ELR (cell line): ENCODE results near the gene NCKAP5.
"Not testable (repeated sequence)": the region's sequence is repeated elsewhere in the genome, so short reads cannot be mapped to it uniquely, and the experiment has no call there.

Source experiments
- DNase-seq: peaks from one replicate; pipeline ENCODE4 v3.0.0-alpha.2; 2015; ENCODE audit warnings: low read depth

The NCKAP5 gene

DNA sequence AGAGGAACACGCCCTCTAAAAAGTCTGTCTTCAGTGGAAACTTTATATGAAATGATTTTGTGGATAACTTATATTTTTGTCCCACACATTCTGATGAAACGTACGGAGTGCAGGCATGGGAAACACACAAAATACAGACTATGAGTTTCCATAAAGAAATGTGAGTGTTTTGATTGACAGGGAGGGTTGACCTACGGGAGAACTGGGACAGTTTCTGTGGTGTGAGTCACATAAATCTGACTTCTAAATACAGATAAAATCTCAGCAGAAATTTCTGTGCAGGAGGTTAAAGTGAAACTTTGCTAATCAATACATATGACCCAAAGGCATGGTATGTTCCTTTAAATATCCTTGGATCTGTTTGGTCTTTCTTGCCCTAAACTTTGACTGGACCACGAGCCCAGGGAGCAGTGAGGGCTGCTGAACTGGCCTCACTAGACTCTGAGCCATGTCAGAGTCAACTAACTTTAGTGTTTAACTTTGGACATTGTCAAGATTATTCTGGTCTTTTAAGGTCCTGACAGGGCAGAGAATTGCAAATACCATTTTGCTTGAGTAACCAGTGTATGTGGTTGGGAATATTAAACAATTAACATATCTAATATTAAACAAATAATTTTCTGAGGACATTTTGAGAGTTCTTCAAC lies 691.4 kb downstream of the NCKAP5 start:
- DNase-seq, result peak; percentile 23

DNA sequence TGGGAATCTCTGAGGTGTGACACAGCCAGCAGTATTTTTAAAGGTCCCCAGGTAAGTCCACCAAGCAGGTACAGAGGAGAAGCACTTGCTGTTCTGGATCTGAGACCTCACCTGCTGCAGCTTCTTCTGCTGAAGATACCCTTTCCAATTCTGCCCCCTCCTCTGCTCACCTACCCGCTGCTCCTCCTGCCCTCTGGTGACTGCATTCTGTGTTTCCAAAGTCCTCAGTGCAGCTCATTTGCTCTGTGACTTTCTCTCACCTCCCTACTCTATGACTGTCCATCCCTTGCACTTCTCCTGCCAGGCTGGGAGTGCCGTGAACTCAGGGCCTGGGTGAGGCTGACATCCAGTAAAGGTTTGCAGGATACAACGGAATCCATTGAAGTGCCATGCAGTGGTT lies 693.1 kb downstream of the NCKAP5 start:
- DNase-seq, result no peak

DNA sequence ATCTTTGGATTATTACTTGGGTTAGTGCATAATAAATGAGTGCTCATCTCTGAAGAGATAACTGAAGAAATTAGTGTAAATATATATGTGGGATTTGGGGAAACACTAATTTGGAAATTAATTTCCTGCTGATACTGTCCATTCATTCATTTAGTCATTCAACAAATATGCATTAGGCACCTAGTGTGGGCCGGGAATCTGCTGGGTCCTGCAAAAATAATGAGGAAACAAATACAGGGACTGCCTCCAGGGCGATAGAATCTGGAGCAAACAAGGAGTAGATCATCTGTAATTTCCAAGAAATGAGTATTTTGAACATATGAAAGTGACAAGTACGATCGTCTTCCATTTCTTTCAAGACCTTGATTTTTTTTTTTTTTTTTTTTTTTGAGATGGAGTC lies 694.5 kb downstream of the NCKAP5 start:
- DNase-seq, result peak; percentile 16

- DNase-seq, result no peak
Observed at GRCh38 chr2:132871831-132872230, 696.4 kb downstream of the NCKAP5 start.

DNA sequence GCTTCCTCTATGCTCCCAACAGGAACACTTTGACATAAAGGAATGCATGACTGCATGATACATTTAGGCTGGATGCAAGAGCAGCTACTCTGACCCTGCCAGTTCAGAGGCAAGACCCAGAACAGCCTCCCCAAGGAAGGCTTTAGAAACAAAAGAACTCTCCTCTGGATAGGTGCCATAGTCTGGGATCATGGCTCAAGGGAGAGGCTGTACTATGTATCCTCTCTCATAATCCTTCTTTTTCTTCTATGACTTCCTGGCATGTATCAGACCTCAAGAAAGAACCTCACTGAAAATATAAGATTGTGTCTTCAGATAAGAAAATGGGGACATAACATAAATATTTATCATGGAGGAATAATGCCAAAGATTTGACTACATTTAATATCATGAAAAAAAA lies 704.3 kb downstream of the NCKAP5 start:
- DNase-seq, result no peak

- peak; percentile 31 for DNase-seq
Observed at GRCh38 chr2:132860220-132860619, 708.0 kb downstream of the NCKAP5 start.

GRCh38 chr2:132859590-132859989 lies 708.7 kb downstream of the NCKAP5 start:
- DNase-seq, result no peak

- DNase-seq, result no peak
Observed at GRCh38 chr2:132857319-132857718, 710.9 kb downstream of the NCKAP5 start.

- no peak for DNase-seq
Observed at GRCh38 chr2:132850688-132851087, 717.6 kb downstream of the NCKAP5 start.

DNA sequence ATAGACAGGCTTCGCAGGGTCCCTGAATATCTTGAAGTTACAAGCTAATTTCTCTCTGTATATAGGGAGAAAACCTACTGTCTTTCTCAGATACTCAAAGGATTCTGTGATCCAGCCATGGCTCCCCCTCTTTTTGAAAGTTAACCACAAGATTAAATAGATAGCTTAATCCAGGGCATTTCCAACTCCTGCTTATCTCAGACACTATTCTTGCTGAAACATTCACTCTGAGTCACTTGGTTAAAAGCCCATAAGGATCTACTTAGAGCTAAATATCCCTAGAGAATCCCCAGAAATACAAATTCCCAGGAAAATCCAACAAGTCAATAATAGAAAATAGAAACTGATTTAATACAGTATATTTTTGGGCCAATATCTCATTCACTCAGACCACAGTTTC lies 719.1 kb downstream of the NCKAP5 start:
- peak; percentile 59 for DNase-seq

DNA sequence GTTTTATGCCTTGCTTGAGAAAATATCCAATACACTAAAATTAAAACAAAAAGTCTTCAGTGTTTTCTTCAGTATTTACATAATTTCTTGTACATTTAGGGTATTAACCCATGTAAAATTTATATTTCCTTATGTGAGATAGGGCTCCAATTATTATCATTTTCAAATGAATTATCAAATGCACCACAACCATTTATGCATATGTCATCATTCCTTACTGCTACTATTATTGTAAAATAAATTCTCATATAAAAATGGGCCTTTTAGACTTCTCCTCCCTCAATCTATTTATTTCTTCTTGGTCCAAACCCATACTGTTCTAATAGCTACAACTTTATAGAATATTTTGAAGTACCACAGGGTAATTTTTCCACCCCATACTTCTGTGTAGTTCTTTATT lies 722.9 kb downstream of the NCKAP5 start:
- no peak for DNase-seq

DNA sequence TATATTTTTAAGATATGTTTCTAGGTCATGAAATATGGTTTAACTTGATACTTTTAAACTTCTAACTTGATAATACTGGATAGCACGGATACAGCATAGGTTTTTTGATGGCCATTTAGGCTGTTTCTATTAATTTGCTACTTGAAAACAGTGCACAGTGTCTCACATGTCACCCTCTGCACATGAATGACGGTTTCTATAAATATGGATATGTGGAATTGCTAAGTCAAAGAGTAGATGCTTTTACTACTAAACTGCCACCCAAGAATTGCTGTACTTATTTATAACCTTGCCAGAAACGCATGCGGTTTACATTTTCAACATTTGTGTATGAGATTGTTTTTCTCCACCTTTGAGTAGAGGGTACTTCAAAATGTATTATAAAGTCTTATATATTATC lies 723.7 kb downstream of the NCKAP5 start:
- no peak for DNase-seq

GRCh38 chr2:132837769-132838168 lies 730.5 kb downstream of the NCKAP5 start:
- peak; percentile 20 for DNase-seq

GRCh38 chr2:132830321-132830827 lies 737.9 kb downstream of the NCKAP5 start:
- no peak for DNase-seq

GRCh38 chr2:132825601-132826000 lies 742.7 kb downstream of the NCKAP5 start:
- DNase-seq, result no peak

- peak; percentile 69 for DNase-seq
Observed at GRCh38 chr2:132824716-132825115, 743.5 kb downstream of the NCKAP5 start.

DNA sequence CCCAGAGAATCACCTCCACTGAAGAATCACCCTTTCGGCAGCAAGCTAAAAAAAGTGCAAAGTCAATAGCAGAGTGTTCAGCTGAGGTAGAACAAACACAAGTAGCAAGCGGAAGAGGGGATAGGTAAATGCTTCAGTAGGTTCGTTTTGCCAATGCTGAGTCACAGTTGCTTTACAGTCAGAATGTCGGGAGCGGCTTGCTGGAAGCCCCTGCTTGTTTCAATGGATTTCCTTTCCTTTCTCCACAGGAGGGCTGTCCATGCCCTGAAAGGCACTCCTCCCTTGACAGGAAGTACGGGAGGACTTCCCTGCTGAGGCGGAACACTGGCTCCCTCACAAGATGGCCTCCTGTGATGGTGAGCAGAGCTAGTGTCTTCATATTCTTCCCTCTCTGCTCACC lies 752.0 kb downstream of the NCKAP5 start:
- DNase-seq, result no peak

DNA sequence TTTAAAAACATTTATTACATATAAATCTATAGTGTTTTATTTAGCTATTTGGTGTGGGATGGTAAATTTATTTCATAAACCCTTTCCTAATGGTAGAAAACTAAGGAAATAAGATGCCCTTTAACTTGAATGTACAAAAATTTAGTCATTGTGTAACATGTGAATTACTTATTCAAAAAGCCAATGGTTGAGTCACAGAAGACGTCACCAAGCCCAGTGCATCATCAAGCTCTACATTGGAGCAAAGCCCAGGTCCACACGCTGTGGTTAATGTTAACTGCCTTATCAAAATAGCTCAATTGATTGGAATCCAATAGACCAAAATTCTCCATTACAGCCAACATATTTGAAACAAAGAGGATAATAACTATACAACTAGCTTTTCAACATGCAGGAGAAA lies 752.7 kb downstream of the NCKAP5 start:
- DNase-seq, result peak; percentile 90

DNA sequence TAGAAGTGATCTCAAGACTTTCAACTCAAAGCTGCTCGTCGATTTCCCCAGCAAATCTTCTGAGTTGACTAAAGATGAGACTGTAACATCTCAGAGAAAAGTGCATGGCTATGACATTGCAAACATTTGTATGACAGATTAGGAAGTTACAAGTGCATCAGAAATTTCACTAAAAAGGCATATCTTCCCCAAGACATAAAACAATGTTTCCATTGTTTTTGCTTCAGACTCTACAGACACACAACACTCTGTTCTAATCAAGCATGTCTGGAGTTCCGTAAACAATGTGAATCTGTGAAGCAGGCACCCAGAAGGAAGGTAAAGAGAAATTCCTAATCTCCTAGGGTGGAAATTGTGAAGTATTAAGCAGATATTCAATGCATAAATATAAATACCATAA lies 753.6 kb downstream of the NCKAP5 start:
- DNase-seq, result no peak

DNA sequence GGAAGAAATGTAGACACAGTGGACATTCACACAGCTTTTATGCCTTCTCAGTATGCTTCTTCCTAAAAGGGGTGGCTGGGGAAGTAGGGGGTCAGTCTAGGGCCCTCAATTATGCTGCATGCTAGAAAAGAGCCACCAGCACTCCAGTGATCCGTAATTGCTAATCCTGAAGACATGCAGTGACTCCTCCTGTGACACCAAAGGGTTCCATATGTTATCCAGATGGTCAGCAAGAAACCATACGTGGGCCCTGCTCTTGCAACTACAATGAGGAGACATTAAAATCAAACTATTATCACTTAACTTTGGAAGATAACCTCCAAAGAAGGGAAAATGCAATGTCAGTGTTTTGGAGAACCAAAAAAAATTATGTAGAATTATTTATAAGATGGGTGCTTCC lies 754.8 kb downstream of the NCKAP5 start:
- peak; percentile 28 for DNase-seq

- DNase-seq, result no peak
Observed at GRCh38 chr2:132811148-132811915, 756.9 kb downstream of the NCKAP5 start.

GRCh38 chr2:132809962-132810361 lies 758.3 kb downstream of the NCKAP5 start:
- DNase-seq, result not testable (repeated sequence)

- DNase-seq, result peak; percentile 85
Observed at GRCh38 chr2:132804051-132804450, 764.2 kb downstream of the NCKAP5 start.

DNA sequence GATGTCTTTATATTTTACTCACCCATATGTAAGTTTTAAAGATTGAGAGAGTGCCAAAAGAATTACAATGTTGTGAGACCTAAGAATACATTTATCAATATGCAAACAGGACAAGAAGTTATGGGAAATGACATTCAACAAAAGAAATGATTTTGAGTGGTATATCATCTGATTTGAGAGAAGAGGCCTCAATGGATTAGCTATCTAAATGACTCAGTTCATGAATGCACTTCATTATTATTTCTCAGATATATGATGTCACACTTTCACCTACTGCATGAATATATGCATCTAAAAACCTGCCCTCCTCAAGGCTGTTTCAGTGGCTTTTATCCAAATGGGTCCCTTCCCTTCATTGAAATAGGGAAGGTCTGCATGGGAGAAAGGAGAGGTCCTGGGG lies 769.9 kb downstream of the NCKAP5 start:
- DNase-seq, result peak; percentile 16
